GM19468 (cell line): ENCODE data around the gene SDK2.

Experiments
- ATAC-seq: cut with Tn5 transposase; IDR thresholded peaks from one replicate; pipeline ENCODE4 v1.9.1; 2021; ENCODE audit warnings: mild to moderate bottlenecking, moderate library complexity, moderate number of reproducible peaks; ENCODE audit not compliant: unreplicated experiment; ENCODE audit errors: extremely low read depth

SDK2 gene

DNA sequence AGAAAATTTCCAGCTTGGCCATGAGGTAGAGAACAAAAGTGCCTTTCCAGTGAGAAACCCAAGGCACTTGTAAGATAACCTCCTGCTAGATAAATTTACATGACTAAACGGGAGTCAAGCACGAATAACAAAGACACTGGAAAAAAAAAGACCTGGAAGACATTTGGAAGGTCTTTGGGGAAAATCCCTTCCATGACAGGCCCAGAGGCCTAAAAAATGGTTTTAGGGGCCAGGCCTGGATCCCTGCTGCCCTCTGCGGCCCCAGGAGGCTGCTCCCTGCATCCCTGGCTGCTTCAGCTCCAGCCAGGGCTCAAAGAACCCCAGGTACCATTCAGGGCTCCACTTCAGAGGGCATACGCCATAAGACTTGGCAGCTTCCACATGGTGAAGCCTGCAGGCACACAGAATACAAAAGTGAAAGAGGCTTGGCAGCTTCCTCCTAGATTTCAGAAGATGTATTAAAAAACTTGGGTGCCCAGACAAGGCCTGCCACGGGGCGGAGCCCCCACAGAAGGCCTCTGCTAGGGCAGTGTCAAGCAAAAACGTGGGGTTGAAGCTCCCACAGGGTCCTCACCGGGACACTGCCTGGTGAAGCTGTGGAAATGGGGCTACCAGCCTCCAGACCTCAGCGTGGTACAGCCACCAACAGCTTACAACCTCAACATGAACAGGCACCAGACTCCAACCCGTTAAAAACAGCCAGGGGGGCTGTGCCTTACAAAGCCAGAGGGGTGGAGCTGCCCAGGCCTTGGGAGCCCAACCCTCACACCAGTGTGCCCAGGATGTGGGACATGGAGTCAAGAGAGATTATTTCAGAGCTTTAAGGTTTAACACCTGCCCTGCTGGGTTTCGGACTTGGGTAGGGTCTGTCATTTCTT lies 77.1 kb downstream of the SDK2 start:
- no peak for ATAC-seq

DNA sequence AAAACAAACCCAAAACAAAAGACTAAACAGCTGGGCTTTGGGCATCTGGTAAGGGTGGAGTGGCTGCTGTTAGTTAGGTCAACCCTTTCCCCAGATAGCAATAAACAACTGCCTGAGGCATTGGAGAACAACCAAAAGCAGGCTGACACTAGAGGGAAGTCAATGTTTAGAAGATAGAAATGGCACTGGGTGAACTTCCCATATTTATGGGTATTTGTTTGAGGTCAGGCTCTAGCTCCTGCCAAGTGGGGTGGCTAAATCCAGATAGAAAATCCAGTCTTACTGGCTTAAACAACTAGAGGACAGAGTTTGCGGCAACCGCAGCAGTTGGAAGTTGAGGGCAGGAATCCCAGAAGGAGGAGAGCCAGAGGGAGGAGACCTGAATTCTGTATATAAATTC lies 79.4 kb downstream of the SDK2 start:
- no peak for ATAC-seq

DNA sequence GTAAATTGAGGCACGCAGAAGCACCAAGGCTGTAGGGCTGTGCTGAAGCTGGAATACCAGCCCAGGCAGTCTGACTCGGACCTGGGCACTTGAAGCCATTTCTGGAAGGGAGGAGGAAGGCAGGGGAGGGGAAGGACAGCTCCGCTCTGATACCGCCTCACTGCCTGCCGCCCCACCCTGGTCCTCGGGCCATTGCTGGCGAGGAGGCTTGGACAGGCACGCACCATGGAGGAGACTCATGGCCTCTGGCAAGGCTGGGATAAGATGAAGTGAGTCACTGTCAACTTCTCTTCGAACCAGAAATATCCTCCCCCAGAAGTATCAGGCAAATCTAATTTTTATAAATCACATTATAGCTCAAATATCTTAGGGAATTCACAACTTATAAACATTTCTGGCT lies 81.3 kb downstream of the SDK2 start:
- ATAC-seq = no peak

DNA sequence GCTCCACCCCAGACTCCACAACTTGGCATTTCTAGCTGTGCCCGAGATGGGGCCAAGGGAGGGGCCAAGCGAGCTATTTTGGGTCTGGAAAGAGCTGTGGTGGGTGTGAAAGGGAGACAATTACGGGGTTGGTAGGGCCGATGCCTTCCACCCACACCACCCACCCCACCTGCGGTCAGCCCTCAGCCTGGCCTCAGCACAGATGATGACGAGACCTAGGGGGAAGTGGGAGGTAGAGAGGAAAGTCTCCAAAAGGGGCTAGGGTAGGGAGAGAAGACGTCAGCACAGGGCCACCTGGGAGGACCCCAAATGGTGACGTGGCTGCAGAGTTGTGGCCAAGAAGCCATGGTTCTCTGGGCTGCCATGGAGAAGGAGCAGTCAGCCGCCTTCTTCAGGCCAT lies 83.1 kb downstream of the SDK2 start:
- ATAC-seq = no peak

GRCh38 chr17:73560661-73561060 lies 83.6 kb downstream of the SDK2 start:
- no peak for ATAC-seq

DNA sequence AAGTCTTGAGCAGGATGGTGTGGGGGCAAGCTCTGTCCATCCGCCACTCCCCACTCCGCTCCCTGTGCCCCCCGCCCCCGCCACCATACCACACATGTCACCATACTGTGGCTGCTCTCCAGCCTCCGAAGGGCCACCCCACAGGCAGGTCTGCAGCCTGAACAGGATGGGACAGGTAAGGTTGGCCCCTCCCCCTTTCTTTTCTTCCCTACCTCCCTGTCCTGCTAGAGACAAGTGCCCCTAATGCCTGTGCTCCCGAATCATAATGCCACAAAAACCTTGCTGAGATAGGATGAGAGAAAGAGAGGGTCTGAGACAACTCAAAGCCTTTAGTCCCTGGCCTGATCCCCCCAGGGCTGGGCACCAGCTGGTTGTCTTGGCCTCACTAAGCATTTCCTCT lies 84.7 kb downstream of the SDK2 start:
- ATAC-seq = no peak

GRCh38 chr17:73555199-73555960 lies 88.9 kb downstream of the SDK2 start:
- ATAC-seq = no peak

DNA sequence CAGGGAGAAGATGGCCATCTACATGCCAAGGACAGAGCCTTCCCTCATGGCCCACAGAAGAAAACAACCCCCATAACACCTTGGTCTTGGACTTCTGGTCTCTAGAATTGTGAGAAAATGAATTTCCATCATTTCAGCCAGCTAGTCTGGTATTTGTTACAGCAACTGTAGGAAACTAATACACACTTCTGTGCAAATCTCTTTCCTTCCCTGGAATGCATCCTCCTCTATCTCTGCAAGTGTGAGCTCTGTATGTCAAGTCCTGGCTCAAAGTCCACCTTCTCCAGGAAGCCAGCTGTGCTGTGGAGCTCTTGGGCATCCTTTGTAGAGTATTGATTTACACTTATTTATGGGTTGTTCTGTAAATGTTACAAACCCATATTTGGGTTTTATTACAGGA lies 89.7 kb downstream of the SDK2 start:
- ATAC-seq = no peak

- ATAC-seq = no peak
Measured at GRCh38 chr17:73553311-73553710, 90.9 kb downstream of the SDK2 start.

DNA sequence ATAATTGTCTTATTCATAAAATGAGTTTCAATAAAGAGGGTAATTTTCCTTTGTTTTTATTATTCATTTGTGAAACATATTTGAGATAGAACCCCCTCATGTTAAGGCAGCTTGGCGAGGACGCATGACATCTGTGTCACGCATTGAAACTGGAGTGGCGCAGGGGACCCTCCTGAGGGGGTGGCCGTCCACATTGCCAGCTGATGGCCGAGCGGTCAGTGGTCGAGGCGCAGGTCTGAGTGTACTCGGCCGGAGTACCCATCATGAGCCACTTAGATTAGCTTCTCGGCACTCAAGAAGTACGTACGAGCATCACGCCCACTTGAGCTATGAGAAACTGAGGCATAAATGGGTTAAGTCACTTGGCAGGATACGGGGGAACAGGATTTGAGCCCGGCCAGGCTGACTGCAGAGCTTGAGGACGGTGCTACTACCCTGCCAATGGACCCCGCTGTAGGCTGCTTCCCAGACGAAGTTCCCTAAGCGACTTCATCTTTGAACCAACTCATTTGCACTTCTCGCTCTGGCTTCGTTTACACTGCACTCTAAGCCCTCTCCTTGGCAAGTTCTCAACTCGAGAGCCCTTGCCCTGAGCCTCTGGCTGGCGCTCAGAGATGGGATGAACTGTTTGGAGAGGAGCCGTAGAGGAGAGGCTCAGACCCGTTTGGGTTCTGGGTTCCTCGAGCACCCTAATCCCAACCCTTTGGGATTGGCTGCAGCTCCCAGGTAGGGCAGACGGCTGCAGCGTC lies 91.8 kb downstream of the SDK2 start:
- ATAC-seq = no peak

DNA sequence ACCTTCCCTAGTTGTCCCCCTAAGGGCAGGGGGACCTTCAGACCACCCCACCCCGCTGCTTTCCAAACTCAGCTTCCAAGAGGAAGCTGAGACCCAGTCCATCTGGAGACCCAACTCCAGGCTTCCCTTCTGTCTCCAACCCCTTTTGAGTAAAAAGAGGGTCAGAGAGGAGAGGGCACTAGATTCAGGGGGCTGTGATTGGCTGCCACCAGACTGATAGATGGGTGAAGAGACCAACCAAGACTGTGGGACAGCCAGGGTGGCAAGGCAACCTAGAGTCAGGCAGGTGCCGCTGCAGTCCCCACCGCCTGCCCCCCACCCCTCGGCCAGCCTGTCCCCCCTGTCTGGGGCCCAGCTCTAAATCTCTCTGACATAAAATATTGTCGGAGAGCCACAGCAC lies 92.5 kb downstream of the SDK2 start:
- ATAC-seq = no peak

DNA sequence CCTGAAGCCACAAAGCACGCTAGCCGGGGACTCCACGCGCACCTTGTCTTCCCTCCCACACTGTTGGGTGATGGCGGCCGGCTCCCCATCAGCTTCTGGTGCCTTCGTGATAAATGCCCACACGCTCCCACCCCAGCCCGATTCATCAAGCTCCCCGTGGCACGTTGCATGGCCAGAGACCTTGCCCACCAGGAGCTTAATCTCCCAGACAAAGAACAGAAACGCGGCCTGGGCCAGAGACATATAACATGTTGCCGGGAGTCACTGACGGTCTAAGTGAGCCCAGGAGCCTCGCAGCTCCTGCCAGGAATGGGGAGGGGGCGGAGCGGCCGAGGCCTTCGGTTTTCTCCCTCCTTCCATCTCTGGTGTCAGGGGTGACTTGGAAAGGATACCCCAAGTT lies 93.1 kb downstream of the SDK2 start:
- no peak for ATAC-seq

- ATAC-seq = no peak
Measured at GRCh38 chr17:73550556-73550955, 93.7 kb downstream of the SDK2 start.

GRCh38 chr17:73549841-73550430 lies 94.3 kb downstream of the SDK2 start:
- ATAC-seq = no peak

- ATAC-seq = no peak
Measured at GRCh38 chr17:73548620-73549311, 95.5 kb downstream of the SDK2 start.

GRCh38 chr17:73547790-73548189 lies 96.5 kb downstream of the SDK2 start:
- ATAC-seq = no peak

- no peak for ATAC-seq
Measured at GRCh38 chr17:73546770-73547536, 97.3 kb downstream of the SDK2 start.

GRCh38 chr17:73546114-73546513 lies 98.1 kb downstream of the SDK2 start:
- ATAC-seq = no peak
